CD4-positive, alpha-beta T cell (primary cell): ENCODE measurements around the gene PAPLN. TPM values are rescaled to one million over a fixed set of nuclear protein-coding genes. Genes with fewer than 3 reads are reported as not detected.

ENCODE experiments used
- ATAC-seq: fragments of 200-7000 bp; cut with Tn5 transposase; one replicate; pipeline ENCODE4 v1.10.0; 2022; ENCODE audit warnings: mild to moderate bottlenecking; ENCODE audit not compliant: poor library complexity
- CTCF ChIA-PET: fragments of 350-600 bp; sonication (Branson Sonifier 250); formaldehyde crosslinking; loops from one replicate; lab custom pipeline; 2021; ENCODE audit warnings: antibody characterized with exemption, inconsistent platforms; lab: Charles Lee
- POLR2A ChIA-PET: fragments of 350-600 bp; sonication (Branson Sonifier 250); formaldehyde crosslinking; loops from one replicate; lab custom pipeline; 2021; ENCODE audit warnings: antibody characterized with exemption, inconsistent platforms; lab: Charles Lee
- DNase-seq, 14 experiments: peaks; one replicate each; pipeline ENCODE4 v3.0.0-alpha.2; 2013 to 2020; ENCODE audit warnings: mixed read lengths in 2 of 14
- H3K27ac ChIP-seq, 2 donors: one replicate each; pipeline versions ENCODE4 v1.5.1 to v1.7.0; 2013; ENCODE audit warnings: low read length in 2 of 2, low read depth in 1 of 2, mild to moderate bottlenecking in 1 of 2
- H3K27me3 ChIP-seq, 2 experiments: 1 replicate in 1 of 2; 2 replicates in 1 of 2; pipeline versions ENCODE4 v1.6.1 to v1.7.0; 2013; ENCODE audit warnings: low read length in 2 of 2, control low read depth in 1 of 2, mild to moderate bottlenecking in 1 of 2, moderate library complexity in 1 of 2; ENCODE audit not compliant: insufficient read depth in 2 of 2, control insufficient read depth in 1 of 2
- H3K36me3 ChIP-seq: one replicate; pipeline ENCODE4 v1.6.1; 2013; ENCODE audit warnings: low read length, control low read depth; ENCODE audit not compliant: insufficient read depth
- H3K4me1 ChIP-seq: one replicate; pipeline ENCODE4 v1.6.1; 2013; ENCODE audit warnings: low read length, control low read depth; ENCODE audit not compliant: insufficient read depth
- H3K4me3 ChIP-seq: one replicate; pipeline ENCODE4 v1.5.1; 2013; ENCODE audit warnings: mild to moderate bottlenecking, low read length, moderate library complexity
- H3K9me3 ChIP-seq, 2 experiments: 1 replicate in 1 of 2; 2 replicates in 1 of 2; pipeline versions ENCODE4 v1.6.1 to v1.7.0; 2013; ENCODE audit warnings: low read length in 2 of 2, mild to moderate bottlenecking in 2 of 2, control low read depth in 1 of 2, moderate library complexity in 1 of 2; ENCODE audit not compliant: control insufficient read depth in 1 of 2, insufficient read depth in 1 of 2
- H3K27ac Mint-ChIP-seq: one replicate; pipeline ENCODE4 v1.8.0; 2020; ENCODE audit warnings: mixed read lengths
- H3K27me3 Mint-ChIP-seq: one replicate; pipeline ENCODE4 v1.8.0; 2021; ENCODE audit warnings: mixed read lengths
- H3K36me3 Mint-ChIP-seq: one replicate; pipeline ENCODE4 v1.8.0; 2021; ENCODE audit warnings: low read depth, mixed read lengths
- H3K4me1 Mint-ChIP-seq: one replicate; pipeline ENCODE4 v1.8.0; 2021; ENCODE audit warnings: low read depth, mixed read lengths
- H3K4me3 Mint-ChIP-seq: one replicate; pipeline ENCODE4 v1.8.0; 2020; ENCODE audit warnings: mild to moderate bottlenecking, mixed read lengths
- H3K9me3 Mint-ChIP-seq: one replicate; pipeline ENCODE4 v1.8.0; 2020; ENCODE audit warnings: mixed read lengths
- intact Hi-C, 2 experiments: fragments of 100-400 bp; cut with DNase I in 1 of 2; cut with micrococcal nuclease in 1 of 2; formaldehyde crosslinking; loops; one replicate each; pipeline versions ENCODE4 v1.15.1 to v1.9.0; 2023 to 2025; cut with DNase I, micrococcal nuclease
- total RNA-seq, 174 experiments: library from RNA in 2 of 174; stranded (reverse) in 2 of 174; gene quantifications; one replicate each; pipeline ENCODE4 v1.2.3 and lab custom pipeline; 2021 to 2026
- TF ChIP-seq, protein P1 (sequence below): fragments of 200-600 bp; IDR thresholded peaks from one replicate; pipeline ENCODE4 v1.8.0; 2022; ENCODE audit warnings: antibody characterized with exemption, mild to moderate bottlenecking

The PAPLN gene
- total RNA-seq, 2 experiments from 2014 or later = 0.05 to 0.14 TPM

DNA sequence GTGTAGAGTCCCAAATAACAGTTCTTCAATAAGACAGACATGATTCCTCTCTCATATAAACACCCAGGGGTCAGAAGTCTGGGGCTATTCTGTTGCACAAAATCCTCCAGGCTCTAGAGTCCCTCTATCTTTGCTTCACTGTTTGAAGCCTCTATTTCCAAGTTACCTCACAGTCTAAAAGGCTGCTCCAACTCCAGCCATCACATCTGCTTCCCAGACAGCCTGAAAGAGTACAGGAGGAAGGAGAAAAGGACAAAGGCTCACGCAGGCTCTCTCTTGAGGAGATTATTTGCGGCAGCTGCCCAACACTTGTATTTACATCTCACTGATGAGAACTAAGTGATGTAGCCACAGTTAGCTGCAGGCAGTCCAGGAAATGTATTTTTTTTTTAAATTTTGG, 6.4 kb downstream of the PAPLN start:
- Histone ChIP-seq H3K4me1 (peaks cover 32% of the 10 kb centered on the region), H3K27me3 (peaks cover 49 to 54% of the 10 kb centered on the region in 2 experiments), H3K27ac (no peak overlapping the region), H3K9me3 (peaks cover 0 to 14% of the 10 kb centered on the region in 2 experiments), H3K4me3 (no peak overlapping the region), H3K36me3 (no peaks in the 10 kb centered on the region)
- H3K4me1 Mint-ChIP-seq = peaks cover 13% of the 10 kb centered on the region
- no peaks in the 10 kb centered on the region for H3K36me3 Mint-ChIP-seq
- DNase-seq (no peak), ATAC-seq (no peak)
- intact Hi-C loops = no loop called here
- H3K9me3 Mint-ChIP-seq = no peaks in the 10 kb centered on the region
- CTCF ChIA-PET = no interaction called here
- H3K27me3 Mint-ChIP-seq = peaks cover 72% of the 10 kb centered on the region
- H3K27ac Mint-ChIP-seq = no peak overlapping the region
- POLR2A ChIA-PET = interaction anchor here (0.6 kb wide), 1 partner anchor 18 kb away, joined by 3 read pairs; no protein-coding TSS in a partner anchor
- H3K4me3 Mint-ChIP-seq = no peak overlapping the region
- TF ChIP-seq, protein P1, sequence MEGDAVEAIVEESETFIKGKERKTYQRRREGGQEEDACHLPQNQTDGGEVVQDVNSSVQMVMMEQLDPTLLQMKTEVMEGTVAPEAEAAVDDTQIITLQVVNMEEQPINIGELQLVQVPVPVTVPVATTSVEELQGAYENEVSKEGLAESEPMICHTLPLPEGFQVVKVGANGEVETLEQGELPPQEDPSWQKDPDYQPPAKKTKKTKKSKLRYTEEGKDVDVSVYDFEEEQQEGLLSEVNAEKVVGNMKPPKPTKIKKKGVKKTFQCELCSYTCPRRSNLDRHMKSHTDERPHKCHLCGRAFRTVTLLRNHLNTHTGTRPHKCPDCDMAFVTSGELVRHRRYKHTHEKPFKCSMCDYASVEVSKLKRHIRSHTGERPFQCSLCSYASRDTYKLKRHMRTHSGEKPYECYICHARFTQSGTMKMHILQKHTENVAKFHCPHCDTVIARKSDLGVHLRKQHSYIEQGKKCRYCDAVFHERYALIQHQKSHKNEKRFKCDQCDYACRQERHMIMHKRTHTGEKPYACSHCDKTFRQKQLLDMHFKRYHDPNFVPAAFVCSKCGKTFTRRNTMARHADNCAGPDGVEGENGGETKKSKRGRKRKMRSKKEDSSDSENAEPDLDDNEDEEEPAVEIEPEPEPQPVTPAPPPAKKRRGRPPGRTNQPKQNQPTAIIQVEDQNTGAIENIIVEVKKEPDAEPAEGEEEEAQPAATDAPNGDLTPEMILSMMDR = no peak

DNA sequence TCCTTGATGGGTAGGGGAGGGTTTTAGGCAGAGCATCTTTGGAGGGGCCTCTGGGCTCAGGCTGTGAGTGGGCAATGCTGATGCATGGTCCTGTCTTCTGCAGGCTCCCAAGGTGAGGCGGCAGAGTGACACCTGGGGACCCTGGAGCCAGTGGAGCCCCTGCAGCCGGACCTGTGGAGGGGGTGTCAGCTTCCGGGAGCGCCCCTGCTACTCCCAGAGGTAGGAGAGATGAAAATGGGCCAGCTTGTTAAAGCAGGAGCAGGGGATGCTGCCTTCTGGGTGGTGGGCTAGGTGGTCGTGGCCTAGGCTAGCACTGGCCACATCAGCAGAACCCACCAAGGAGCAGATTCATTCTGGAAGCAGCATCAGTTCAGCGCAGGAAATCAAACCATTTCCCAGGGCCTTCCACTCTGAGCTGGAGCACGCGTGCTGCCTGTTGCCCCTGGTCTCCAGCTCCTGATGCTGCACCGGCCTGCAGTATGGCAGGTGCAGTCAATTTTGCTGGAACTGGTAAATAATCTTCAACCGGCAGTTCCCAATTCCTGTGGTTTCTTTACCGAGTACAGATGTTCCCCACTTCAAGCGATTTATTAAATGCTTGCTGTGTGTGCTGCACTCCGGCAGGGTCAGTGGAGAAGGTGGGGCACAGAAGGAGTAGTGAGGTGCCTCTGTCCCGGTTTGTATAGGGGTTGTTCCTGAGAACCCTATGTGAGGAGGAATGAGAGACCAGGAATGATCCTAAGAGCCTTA, 7.4 kb downstream of the PAPLN start:
- no peak overlapping the region for H3K27ac ChIP-seq
- TF ChIP-seq, protein P1 = no peak
- H3K36me3 ChIP-seq = no peaks in the 10 kb centered on the region
- ChIA-PET POLR2A (no interaction called here), CTCF (no interaction called here)
- peaks cover 28% of the 10 kb centered on the region for H3K4me1 ChIP-seq
- no peaks in the 10 kb centered on the region for H3K36me3 Mint-ChIP-seq
- ATAC-seq = no peak
- no peaks in the 10 kb centered on the region for H3K9me3 Mint-ChIP-seq
- peaks cover 42 to 50% of the 10 kb centered on the region in 2 experiments for H3K27me3 ChIP-seq
- no peak overlapping the region for H3K4me3 ChIP-seq
- peaks cover 0 to 14% of the 10 kb centered on the region in 2 experiments for H3K9me3 ChIP-seq
- peaks cover 13% of the 10 kb centered on the region for H3K4me1 Mint-ChIP-seq
- intact Hi-C loops = no loop called here
- no peak overlapping the region for H3K27ac Mint-ChIP-seq
- no peak for DNase-seq
- H3K27me3 Mint-ChIP-seq = peaks cover 64% of the 10 kb centered on the region
- peak overlapping the region; percentile 72 for H3K4me3 Mint-ChIP-seq

DNA sequence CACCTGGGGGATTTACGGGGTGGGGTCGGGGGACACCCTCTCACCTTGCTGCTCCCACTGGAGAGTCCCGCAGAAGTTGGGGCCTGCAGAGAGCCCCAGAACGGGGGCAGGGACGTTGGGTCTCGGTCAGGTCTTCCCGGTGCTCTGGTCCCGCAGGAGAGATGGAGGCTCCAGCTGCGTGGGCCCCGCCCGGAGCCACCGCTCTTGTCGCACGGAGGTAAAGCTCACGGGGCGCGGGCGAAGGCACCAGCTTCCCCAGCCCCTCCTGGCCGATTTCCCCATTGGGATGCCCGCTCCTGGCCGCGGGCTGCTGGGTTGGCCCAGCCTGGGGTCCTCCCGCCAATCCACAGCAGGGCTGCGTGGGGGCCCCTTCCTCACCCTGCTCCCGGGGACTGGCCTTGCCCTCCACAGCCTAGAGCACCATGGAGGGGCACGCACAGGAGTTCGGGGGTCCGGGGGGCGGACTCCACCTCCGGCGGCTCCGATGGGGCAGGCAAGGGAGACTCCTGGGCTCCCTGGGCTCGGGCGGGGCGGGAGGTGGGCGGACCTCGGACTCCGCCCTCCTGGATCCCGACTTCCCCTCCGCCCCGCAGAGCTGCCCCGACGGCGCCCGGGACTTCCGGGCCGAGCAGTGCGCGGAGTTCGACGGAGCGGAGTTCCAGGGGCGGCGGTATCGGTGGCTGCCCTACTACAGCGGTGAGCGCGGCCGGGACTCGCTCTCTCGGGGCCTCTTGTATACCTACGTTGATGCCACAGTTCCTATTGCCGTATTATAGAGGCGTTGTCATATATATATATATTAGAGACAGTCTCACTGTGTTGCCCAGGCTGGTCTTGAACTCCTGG, 8.4 kb downstream of the PAPLN start:
- Mint-ChIP-seq H3K27ac (no peak overlapping the region), H3K27me3 (peaks cover 56% of the 10 kb centered on the region), H3K9me3 (no peaks in the 10 kb centered on the region), H3K36me3 (no peaks in the 10 kb centered on the region), H3K4me3 (peak overlapping the region; percentile 72), H3K4me1 (peaks cover 13% of the 10 kb centered on the region)
- DNase-seq (peak in 12 of 14 experiments; percentile 8 to 66 (median 36)), ATAC-seq (peak; percentile 82)
- H3K4me1 ChIP-seq = peaks cover 26% of the 10 kb centered on the region
- H3K27ac ChIP-seq = no peak overlapping the region
- POLR2A ChIA-PET = interaction anchor here (0.9 kb wide), 1 partner anchor 213 kb away, joined by 3 read pairs; the partner anchor contains the start of gene NUMB
- intact Hi-C loops = no loop called here
- no peaks in the 10 kb centered on the region for H3K36me3 ChIP-seq
- H3K27me3 ChIP-seq = peaks cover 32 to 46% of the 10 kb centered on the region in 2 experiments
- CTCF ChIA-PET = no interaction called here
- H3K4me3 ChIP-seq = peak overlapping the region; percentile 54
- TF ChIP-seq, protein P1 = no peak
- peaks cover 0 to 11% of the 10 kb centered on the region in 2 experiments for H3K9me3 ChIP-seq
